ENCODE results near the gene ADGRL1.
"Not testable (repeated sequence)": the region's sequence is repeated elsewhere in the genome, so short reads cannot be mapped to it uniquely, and the experiment has no call there.

- not testable (repeated sequence) for TF ChIP-seq CTCF (IDR thresholded peaks at IDR 0.05); EZH2 (IDR thresholded peaks at IDR 0.05; ENCODE audit: borderline replicate concordance, insufficient read depth, low read depth, low read length, poor library complexity, severe bottlenecking)
Observed at GRCh38 chr19:14186684-14187083, 19.3 kb downstream of the ADGRL1 start.

All from B cell (primary cell).